Body of pancreas (tissue), 4 donors: ENCODE results near the gene BDKRB2.

ENCODE experiments used
- POLR2A ChIP-seq, 3 donors: fragments of 450-650 bp; IDR thresholded peaks; one replicate each; pipeline ENCODE4 v1.6.1; 2016; ENCODE audit warnings: antibody characterized with exemption in 3 of 3, mild to moderate bottlenecking in 2 of 3
- TF ChIP-seq, protein P1 (sequence below), 7 experiments: fragments of 450-650 bp in 4 of 7; fragments of 200-600 bp in 3 of 7; sonication (generic) in 3 of 7; IDR thresholded peaks; one replicate each; pipeline ENCODE4 v1.5.1; 2016 to 2019; ENCODE audit warnings: antibody characterized with exemption in 7 of 7

DNA sequence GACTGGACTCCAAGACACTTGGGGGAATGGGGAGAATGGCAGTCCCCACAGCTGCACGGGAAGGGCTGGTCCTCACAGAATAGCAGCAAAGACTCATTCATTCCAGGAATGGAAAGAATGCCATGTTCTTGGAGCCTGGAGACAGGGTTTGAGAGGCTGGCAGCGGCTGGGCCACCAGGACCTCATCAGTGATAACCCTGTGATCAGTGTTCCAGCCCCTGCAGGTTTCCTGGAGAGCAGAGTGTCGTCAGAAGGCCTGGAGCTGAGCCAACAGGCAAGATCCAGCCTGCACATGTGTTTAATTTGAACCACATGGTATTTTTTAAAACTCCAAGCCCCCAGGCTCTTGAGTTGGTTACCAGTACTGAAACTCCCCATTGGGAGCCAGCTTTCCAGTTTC, 62.7 kb downstream of the BDKRB2 start:
- TF ChIP-seq, protein P1, sequence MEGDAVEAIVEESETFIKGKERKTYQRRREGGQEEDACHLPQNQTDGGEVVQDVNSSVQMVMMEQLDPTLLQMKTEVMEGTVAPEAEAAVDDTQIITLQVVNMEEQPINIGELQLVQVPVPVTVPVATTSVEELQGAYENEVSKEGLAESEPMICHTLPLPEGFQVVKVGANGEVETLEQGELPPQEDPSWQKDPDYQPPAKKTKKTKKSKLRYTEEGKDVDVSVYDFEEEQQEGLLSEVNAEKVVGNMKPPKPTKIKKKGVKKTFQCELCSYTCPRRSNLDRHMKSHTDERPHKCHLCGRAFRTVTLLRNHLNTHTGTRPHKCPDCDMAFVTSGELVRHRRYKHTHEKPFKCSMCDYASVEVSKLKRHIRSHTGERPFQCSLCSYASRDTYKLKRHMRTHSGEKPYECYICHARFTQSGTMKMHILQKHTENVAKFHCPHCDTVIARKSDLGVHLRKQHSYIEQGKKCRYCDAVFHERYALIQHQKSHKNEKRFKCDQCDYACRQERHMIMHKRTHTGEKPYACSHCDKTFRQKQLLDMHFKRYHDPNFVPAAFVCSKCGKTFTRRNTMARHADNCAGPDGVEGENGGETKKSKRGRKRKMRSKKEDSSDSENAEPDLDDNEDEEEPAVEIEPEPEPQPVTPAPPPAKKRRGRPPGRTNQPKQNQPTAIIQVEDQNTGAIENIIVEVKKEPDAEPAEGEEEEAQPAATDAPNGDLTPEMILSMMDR (IDR thresholded peaks at IDR 0.05), result no peak
- peak in 2 of 3 donors; percentile 51 to 60 for TF ChIP-seq POLR2A (IDR thresholded peaks at IDR 0.05)
